GM12864 (cell line): ENCODE measurements around the gene CHRDL2.
A peak's percentile ranks its signal among the peaks of the same experiment; 100 is the strongest.

Experiments
- DNase-seq: peaks from one replicate; pipeline ENCODE4 v3.0.0-alpha.2; 2011; ENCODE audit warnings: low read depth
- H3K4me3 ChIP-seq: 2 replicates; pipeline ENCODE4 v1.5.1; 2011; ENCODE audit warnings: mild to moderate bottlenecking, low read depth, low read length, control low read depth
- TF ChIP-seq, protein P1 (sequence below): IDR thresholded peaks from 2 replicates; pipeline ENCODE4 v1.5.1; 2011; ENCODE audit warnings: low read depth, mild to moderate bottlenecking, moderate library complexity, low read length, control low read depth, inconsistent platforms; ENCODE audit errors: missing control alignments

The CHRDL2 gene

DNA sequence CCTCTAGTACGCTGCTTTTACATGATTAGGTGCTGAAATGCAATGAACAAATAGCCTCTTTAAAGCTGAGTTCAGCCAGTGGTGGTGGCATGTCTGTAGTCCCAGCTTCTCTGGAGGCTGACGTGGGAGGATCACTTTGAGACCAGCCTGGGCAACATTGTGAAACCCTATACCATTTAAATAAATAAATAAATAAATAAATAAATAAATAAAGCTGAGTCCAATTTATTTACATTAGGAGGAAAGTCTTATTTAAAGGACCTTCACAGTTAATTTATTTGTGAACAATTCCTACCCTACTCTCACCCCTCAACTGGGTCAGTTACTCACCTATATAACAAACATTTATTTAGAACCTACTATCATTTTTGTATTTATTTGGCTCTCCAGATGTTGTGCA lies 4.8 kb upstream of the CHRDL2 start:
- TF ChIP-seq, protein P1, sequence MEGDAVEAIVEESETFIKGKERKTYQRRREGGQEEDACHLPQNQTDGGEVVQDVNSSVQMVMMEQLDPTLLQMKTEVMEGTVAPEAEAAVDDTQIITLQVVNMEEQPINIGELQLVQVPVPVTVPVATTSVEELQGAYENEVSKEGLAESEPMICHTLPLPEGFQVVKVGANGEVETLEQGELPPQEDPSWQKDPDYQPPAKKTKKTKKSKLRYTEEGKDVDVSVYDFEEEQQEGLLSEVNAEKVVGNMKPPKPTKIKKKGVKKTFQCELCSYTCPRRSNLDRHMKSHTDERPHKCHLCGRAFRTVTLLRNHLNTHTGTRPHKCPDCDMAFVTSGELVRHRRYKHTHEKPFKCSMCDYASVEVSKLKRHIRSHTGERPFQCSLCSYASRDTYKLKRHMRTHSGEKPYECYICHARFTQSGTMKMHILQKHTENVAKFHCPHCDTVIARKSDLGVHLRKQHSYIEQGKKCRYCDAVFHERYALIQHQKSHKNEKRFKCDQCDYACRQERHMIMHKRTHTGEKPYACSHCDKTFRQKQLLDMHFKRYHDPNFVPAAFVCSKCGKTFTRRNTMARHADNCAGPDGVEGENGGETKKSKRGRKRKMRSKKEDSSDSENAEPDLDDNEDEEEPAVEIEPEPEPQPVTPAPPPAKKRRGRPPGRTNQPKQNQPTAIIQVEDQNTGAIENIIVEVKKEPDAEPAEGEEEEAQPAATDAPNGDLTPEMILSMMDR: no peak
- DNase-seq: no peak
- no peak overlapping the region for H3K4me3 ChIP-seq

DNA sequence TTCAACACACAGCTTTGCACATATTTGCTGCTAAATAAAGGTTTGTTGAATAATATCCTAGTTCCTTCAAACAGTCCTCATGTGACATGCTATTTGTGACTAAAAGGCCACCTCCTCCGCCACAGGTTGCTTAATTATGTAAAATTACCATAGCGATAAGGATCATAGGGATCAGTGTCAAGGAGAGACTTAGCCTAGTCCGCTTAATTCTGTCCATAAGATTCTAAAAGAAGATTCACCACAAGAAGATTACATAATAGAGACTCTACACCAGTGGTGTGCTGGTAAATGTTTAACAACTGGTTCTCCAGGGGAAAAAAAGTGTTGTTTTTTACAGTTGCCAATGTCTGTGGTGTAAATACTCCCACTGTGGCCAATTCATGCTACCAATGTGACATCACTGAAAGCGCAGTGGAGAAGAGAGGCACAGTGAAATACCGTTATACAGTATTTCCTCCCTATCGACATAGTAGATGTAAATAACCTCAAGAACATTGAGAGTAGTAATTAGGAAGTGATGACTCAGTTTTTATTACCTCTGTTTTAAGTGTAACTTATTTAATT lies 4.2 kb upstream of the CHRDL2 start:
- TF ChIP-seq, protein P1: no peak
- no peak for DNase-seq
- H3K4me3 ChIP-seq: no peak overlapping the region

DNA sequence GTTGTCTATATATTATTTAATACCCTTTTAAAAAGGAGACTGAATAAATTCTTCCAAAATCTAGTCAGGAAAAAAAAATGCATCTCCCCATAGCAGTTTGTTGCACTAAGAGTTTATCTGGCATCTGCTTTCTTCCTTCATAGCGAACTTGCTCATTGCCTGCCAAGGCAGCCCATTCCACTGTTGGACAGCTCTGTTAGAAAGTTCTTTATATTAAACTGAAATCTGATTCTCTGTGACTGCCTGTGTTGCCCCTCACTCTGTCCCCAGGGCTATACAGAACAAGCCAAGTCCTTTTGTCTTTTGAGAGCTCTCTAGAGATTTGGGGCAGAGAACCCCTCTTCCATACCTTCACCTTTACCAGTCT lies 3.3 kb upstream of the CHRDL2 start:
- TF ChIP-seq, protein P1: no peak
- DNase-seq: no peak
- H3K4me3 ChIP-seq: no peak overlapping the region

DNA sequence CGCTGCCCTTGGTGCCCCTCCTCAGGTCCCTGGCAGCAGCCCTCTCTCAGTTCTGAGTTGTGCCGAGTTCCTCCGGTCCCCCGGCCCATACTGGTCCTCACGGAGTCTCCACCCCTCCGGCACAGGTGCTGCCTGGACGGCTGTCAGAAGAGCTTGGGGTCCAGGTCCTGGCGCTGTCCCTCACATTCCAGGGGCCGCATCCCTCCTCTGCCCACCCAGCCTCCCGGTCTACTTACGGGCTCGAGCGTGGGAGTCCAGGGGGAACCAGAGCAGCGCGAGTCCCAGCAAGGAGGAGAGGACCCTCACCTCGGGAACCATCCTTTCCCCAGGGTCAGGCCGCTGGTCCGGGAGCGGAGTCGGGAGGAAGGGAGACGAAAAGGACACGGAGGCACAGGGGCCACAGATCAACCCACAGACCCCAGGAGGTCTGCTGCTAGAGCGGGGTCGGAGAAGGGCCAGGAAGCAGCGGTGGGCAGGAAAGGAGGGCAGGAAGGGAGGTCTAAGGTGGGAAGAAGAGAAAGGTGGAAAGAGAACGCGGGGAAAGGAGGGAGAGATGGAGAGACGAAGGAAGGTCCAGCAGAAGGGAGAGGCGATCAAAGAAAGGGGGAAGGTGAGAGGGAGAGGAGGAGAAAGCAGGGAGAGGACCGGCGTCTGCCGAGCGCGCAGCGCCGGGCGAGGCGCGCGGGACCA lies 510 bp downstream of the CHRDL2 start:
- TF ChIP-seq, protein P1: no peak
- DNase-seq: no peak
- H3K4me3 ChIP-seq: no peak overlapping the region

DNA sequence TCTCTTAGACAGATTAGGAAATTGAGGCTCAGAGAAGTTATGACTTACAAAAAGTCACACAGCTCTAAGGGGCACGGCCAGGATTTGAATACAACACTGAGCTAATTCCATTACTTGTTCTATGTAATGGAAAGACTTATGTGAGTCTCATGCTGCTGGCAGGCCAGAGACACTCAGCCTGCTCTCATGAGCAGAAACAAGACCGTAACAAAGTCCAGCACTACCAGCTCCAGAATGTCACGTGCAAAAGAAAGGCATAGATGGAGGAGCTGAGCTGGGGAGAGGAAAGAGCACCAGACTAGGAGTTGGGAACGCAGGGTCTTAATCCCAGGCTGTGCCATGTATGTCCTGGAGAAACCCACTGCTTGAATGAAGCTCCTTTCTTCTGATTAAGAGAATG lies 1.8 kb downstream of the CHRDL2 start:
- TF ChIP-seq, protein P1: no peak
- DNase-seq: no peak
- no peak overlapping the region for H3K4me3 ChIP-seq

DNA sequence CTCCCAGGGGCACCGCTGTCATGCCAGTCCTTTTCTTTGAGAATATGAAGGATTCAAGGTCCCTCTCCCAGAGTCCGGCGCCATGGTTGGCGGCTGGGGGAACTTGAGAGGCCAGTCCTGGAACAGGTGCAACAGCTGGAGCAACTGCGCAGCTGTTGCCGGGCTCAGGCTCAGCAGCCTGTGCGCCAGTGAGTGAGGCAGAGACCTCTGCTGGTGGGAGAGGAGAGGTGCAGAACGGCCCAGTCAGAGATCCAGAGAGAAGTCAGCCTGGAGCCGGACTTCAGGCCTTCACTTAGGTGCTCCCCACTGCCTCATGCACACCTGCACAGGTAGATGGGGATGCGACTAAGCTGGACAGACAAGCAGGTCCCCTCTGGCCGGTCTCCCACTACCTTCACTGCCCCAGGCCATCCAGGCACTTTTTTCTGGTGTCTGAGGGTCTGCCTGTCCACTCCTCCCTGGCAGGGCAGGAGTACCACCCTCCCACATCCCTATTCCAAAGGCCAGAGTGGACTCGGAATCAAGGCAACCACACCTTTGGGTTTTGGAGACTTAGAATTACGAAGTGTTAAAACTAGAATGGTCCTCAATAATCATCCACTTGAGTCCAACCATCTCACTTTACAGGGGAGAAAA lies 4.6 kb downstream of the CHRDL2 start:
- TF ChIP-seq, protein P1: peak; percentile 99
- H3K4me3 ChIP-seq: no peak overlapping the region
- DNase-seq: no peak
